ENCODE measurements around the gene PTPRM. TPM values are rescaled to one million over a fixed set of nuclear protein-coding genes. Genes with fewer than 3 reads are reported as not detected.

The PTPRM gene
- polyA plus RNA-seq, 3 donors: 0.04 to 2.1 (median 0.66) TPM

DNA sequence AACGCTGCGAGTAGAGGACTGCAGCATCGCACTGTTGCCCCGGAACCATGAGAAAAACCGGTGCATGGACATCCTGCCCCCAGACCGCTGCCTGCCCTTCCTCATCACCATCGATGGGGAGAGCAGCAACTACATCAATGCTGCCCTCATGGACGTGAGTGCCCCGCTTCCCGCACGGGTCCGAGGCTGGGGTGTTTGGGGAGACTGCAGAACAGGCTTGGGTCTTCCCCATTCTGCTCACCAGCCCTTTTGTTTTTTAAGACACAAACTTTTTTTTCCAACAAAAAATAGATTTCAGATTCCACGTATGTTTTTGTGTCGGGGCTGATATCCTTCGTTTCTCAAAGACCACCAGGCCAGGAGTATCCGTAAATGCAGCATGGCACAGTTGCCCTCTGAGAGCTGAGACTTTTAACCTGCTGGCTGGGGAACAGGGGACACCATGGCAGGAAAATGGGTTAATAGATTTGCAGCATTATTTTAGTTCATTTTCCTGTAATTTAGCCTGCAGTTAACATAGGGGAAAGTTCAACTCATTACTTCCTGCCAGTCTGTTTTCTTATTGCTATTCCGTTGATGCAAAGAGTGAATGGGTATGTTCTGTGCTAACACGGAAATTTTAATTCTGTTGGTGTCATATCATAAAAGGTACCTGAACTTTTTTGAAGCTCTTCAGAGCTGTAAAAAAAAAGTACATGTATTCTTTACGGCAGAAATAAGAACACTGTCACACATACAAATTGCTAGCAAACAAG lies 812.2 kb downstream of the PTPRM start:
- TF ChIP-seq, protein P1, sequence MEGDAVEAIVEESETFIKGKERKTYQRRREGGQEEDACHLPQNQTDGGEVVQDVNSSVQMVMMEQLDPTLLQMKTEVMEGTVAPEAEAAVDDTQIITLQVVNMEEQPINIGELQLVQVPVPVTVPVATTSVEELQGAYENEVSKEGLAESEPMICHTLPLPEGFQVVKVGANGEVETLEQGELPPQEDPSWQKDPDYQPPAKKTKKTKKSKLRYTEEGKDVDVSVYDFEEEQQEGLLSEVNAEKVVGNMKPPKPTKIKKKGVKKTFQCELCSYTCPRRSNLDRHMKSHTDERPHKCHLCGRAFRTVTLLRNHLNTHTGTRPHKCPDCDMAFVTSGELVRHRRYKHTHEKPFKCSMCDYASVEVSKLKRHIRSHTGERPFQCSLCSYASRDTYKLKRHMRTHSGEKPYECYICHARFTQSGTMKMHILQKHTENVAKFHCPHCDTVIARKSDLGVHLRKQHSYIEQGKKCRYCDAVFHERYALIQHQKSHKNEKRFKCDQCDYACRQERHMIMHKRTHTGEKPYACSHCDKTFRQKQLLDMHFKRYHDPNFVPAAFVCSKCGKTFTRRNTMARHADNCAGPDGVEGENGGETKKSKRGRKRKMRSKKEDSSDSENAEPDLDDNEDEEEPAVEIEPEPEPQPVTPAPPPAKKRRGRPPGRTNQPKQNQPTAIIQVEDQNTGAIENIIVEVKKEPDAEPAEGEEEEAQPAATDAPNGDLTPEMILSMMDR (IDR thresholded peaks at IDR 0.05): no peak
- H3K36me3 ChIP-seq (replicated peaks in 1 of 2; ENCODE audit: control insufficient read depth in 1 of 2, insufficient read depth in 2 of 2, low read length in 2 of 2): no peaks in the 10 kb centered on the region
- H3K27ac ChIP-seq (ENCODE audit: low read depth in 1 of 2, low read length in 2 of 2): no peak overlapping the region
- H3K9me3 Mint-ChIP-seq: no peaks in the 10 kb centered on the region
- H3K4me3 ChIP-seq (replicated peaks in 1 of 3; ENCODE audit: low read depth in 2 of 3, low read length in 3 of 3): no peak overlapping the region
- peaks cover 0 to 4% (median 2%) of the 10 kb centered on the region in 3 donors for H3K27me3 Mint-ChIP-seq (ENCODE audit: low read depth in 3 of 3)
- H3K36me3 Mint-ChIP-seq: no peaks in the 10 kb centered on the region
- no peaks in the 10 kb centered on the region for H3K4me1 Mint-ChIP-seq
- WGBS (ENCODE audit: insufficient coverage): 91% methylated on average over 11 of the region's 19 CpGs
- intact Hi-C loops (cut with micrococcal nuclease): loop anchor here in 1 of 2 donors (10.0 kb wide), 1 partner anchor 55 kb away; no protein-coding TSS in a partner anchor
- no peaks in the 10 kb centered on the region for H3K27me3 ChIP-seq (ENCODE audit: control insufficient read depth in 2 of 2, insufficient read depth in 2 of 2, low read length in 2 of 2)
- no peaks in the 10 kb centered on the region for H3K4me1 ChIP-seq (ENCODE audit: control insufficient read depth in 1 of 2, insufficient read depth in 2 of 2, low read length in 2 of 2)
- no peaks in the 10 kb centered on the region for H3K79me2 ChIP-seq (ENCODE audit: insufficient read depth, low read length)
- no peak overlapping the region for H3K27ac Mint-ChIP-seq
- H3K4me2 ChIP-seq (replicated peaks; ENCODE audit: extremely low read depth, low read length, poor library complexity, severe bottlenecking): no peak overlapping the region
- peak overlapping the region in 1 of 2 donors; percentile 20 for H3K4me3 Mint-ChIP-seq
- no peaks in the 10 kb centered on the region for H4K20me1 ChIP-seq (ENCODE audit: insufficient read depth, low read length)
- DNase-seq: no peak
- H3K9ac ChIP-seq (ENCODE audit: insufficient read depth, low read length, poor library complexity, severe bottlenecking): no peak overlapping the region
- no peak overlapping the region for H2AFZ ChIP-seq (ENCODE audit: insufficient read depth, low read depth, low read length, poor library complexity, severe bottlenecking)
- H3K9me3 ChIP-seq (replicated peaks in 1 of 2; ENCODE audit: control insufficient read depth in 1 of 2, insufficient read depth in 1 of 2, low read length in 2 of 2): no peaks in the 10 kb centered on the region

- Histone ChIP-seq H3K4me3 (replicated peaks in 1 of 3; ENCODE audit: low read depth in 2 of 3, low read length in 3 of 3) (no peak overlapping the region), H2AFZ (ENCODE audit: insufficient read depth, low read depth, low read length, poor library complexity, severe bottlenecking) (no peak overlapping the region), H3K27me3 (ENCODE audit: control insufficient read depth in 2 of 2, insufficient read depth in 2 of 2, low read length in 2 of 2) (no peaks in the 10 kb centered on the region), H3K79me2 (ENCODE audit: insufficient read depth, low read length) (no peaks in the 10 kb centered on the region), H3K4me2 (replicated peaks; ENCODE audit: extremely low read depth, low read length, poor library complexity, severe bottlenecking) (no peak overlapping the region), H3K4me1 (ENCODE audit: control insufficient read depth in 1 of 2, insufficient read depth in 2 of 2, low read length in 2 of 2) (no peaks in the 10 kb centered on the region), H3K9ac (ENCODE audit: insufficient read depth, low read length, poor library complexity, severe bottlenecking) (no peak overlapping the region), H3K9me3 (replicated peaks in 1 of 2; ENCODE audit: control insufficient read depth in 1 of 2, insufficient read depth in 1 of 2, low read length in 2 of 2) (no peaks in the 10 kb centered on the region), H3K36me3 (replicated peaks in 1 of 2; ENCODE audit: control insufficient read depth in 1 of 2, insufficient read depth in 2 of 2, low read length in 2 of 2) (no peaks in the 10 kb centered on the region), H3K27ac (ENCODE audit: low read depth in 1 of 2, low read length in 2 of 2) (no peak overlapping the region), H4K20me1 (ENCODE audit: insufficient read depth, low read length) (no peaks in the 10 kb centered on the region)
- peaks cover 0 to 4% (median 2%) of the 10 kb centered on the region in 3 donors for H3K27me3 Mint-ChIP-seq (ENCODE audit: low read depth in 3 of 3)
- no peak overlapping the region for H3K4me3 Mint-ChIP-seq
- intact Hi-C loops (cut with micrococcal nuclease): no loop called here
- no peaks in the 10 kb centered on the region for H3K36me3 Mint-ChIP-seq
- WGBS (ENCODE audit: insufficient coverage): 92% methylated on average over 1 of the region's 2 CpGs
- H3K9me3 Mint-ChIP-seq: no peaks in the 10 kb centered on the region
- TF ChIP-seq, protein P1 (IDR thresholded peaks at IDR 0.05): no peak
- H3K4me1 Mint-ChIP-seq: no peaks in the 10 kb centered on the region
- H3K27ac Mint-ChIP-seq: no peak overlapping the region
- DNase-seq: no peak
Measured at GRCh38 chr18:8380006-8380405, 812.9 kb downstream of the PTPRM start.
